IPS-20b (cell line): ENCODE results near the gene PSMB8.

Source experiments
- H3K27ac ChIP-seq: one replicate; pipeline ENCODE4 v1.5.1; 2013; ENCODE audit warnings: low read length
- H3K27me3 ChIP-seq: 2 replicates; pipeline ENCODE4 v1.6.1; 2013; ENCODE audit warnings: mild to moderate bottlenecking, low read length, inconsistent platforms; ENCODE audit not compliant: insufficient read depth
- H3K36me3 ChIP-seq: 2 replicates; pipeline ENCODE4 v1.6.1; 2013; ENCODE audit warnings: low read depth, mild to moderate bottlenecking, inconsistent platforms, low read length, moderate library complexity; ENCODE audit not compliant: insufficient read depth
- H3K4me1 ChIP-seq: 2 replicates; pipeline ENCODE4 v1.6.1; 2013; ENCODE audit warnings: mild to moderate bottlenecking, control low read depth, inconsistent platforms, low read length, moderate library complexity; ENCODE audit not compliant: insufficient read depth
- H3K4me3 ChIP-seq: 2 replicates; pipeline ENCODE4 v1.5.1; 2013; ENCODE audit warnings: mild to moderate bottlenecking, low read length, inconsistent platforms
- H3K9ac ChIP-seq: 2 replicates; pipeline ENCODE4 v1.6.1; 2013; ENCODE audit warnings: low read depth, mild to moderate bottlenecking, inconsistent platforms, low read length, moderate library complexity
- H3K9me3 ChIP-seq: 2 replicates; pipeline ENCODE4 v1.6.1; 2013; ENCODE audit warnings: mild to moderate bottlenecking, low read depth, low read length, inconsistent platforms; ENCODE audit not compliant: insufficient read depth

PSMB8 gene

GRCh38 chr6:32832535-32832934, 11.3 kb downstream of the PSMB8 start:
- Histone ChIP-seq H3K9me3 (no peaks in the 10 kb centered on the region), H3K4me3 (no peak overlapping the region), H3K27me3 (no peaks in the 10 kb centered on the region), H3K9ac (no peak overlapping the region), H3K4me1 (no peaks in the 10 kb centered on the region), H3K36me3 (peaks cover 23% of the 10 kb centered on the region), H3K27ac (no peak overlapping the region)

- Histone ChIP-seq H3K9ac (no peak overlapping the region), H3K36me3 (peaks cover 23% of the 10 kb centered on the region), H3K27ac (no peak overlapping the region), H3K9me3 (no peaks in the 10 kb centered on the region), H3K4me1 (no peaks in the 10 kb centered on the region), H3K4me3 (no peak overlapping the region), H3K27me3 (no peaks in the 10 kb centered on the region)
Measured at GRCh38 chr6:32830936-32831335, 12.9 kb downstream of the PSMB8 start.

GRCh38 chr6:32830017-32830416, 13.8 kb downstream of the PSMB8 start:
- Histone ChIP-seq H3K36me3 (peaks cover 23% of the 10 kb centered on the region), H3K9me3 (no peaks in the 10 kb centered on the region), H3K9ac (no peak overlapping the region), H3K4me3 (no peak overlapping the region), H3K4me1 (no peaks in the 10 kb centered on the region), H3K27ac (no peak overlapping the region), H3K27me3 (no peaks in the 10 kb centered on the region)

GRCh38 chr6:32829495-32829894, 14.4 kb downstream of the PSMB8 start:
- Histone ChIP-seq H3K4me3 (no peak overlapping the region), H3K27ac (no peak overlapping the region), H3K9me3 (no peaks in the 10 kb centered on the region), H3K27me3 (no peaks in the 10 kb centered on the region), H3K4me1 (no peaks in the 10 kb centered on the region), H3K36me3 (peaks cover 23% of the 10 kb centered on the region), H3K9ac (no peak overlapping the region)

- Histone ChIP-seq H3K27me3 (no peaks in the 10 kb centered on the region), H3K27ac (no peak overlapping the region), H3K4me3 (no peak overlapping the region), H3K4me1 (no peaks in the 10 kb centered on the region), H3K9ac (no peak overlapping the region), H3K9me3 (no peaks in the 10 kb centered on the region), H3K36me3 (peaks cover 23% of the 10 kb centered on the region)
Measured at GRCh38 chr6:32827025-32827424, 16.8 kb downstream of the PSMB8 start.

GRCh38 chr6:32825966-32826365, 17.9 kb downstream of the PSMB8 start:
- Histone ChIP-seq H3K9me3 (no peaks in the 10 kb centered on the region), H3K4me1 (no peaks in the 10 kb centered on the region), H3K36me3 (peaks cover 18% of the 10 kb centered on the region), H3K4me3 (no peak overlapping the region), H3K9ac (no peak overlapping the region), H3K27me3 (no peaks in the 10 kb centered on the region), H3K27ac (no peak overlapping the region)

GRCh38 chr6:32819729-32820128, 24.1 kb downstream of the PSMB8 start:
- Histone ChIP-seq H3K4me3 (no peak overlapping the region), H3K27ac (no peak overlapping the region), H3K36me3 (no peaks in the 10 kb centered on the region), H3K27me3 (no peaks in the 10 kb centered on the region), H3K9ac (no peak overlapping the region), H3K4me1 (no peaks in the 10 kb centered on the region), H3K9me3 (no peaks in the 10 kb centered on the region)

- no peak overlapping the region for H3K4me3 ChIP-seq
- H3K9me3 ChIP-seq: no peaks in the 10 kb centered on the region
- H3K27me3 ChIP-seq: no peaks in the 10 kb centered on the region
- no peaks in the 10 kb centered on the region for H3K36me3 ChIP-seq
- no peak overlapping the region for H3K9ac ChIP-seq
- no peaks in the 10 kb centered on the region for H3K4me1 ChIP-seq
- no peak overlapping the region for H3K27ac ChIP-seq
Measured at GRCh38 chr6:32818867-32819266, 25.0 kb downstream of the PSMB8 start.

- Histone ChIP-seq H3K9me3 (no peaks in the 10 kb centered on the region), H3K27me3 (no peaks in the 10 kb centered on the region; the same call in 1 of the 2 replicates), H3K9ac (no peak within 1 kb of the TSS), H3K36me3 (no peaks in the 10 kb centered on the region), H3K4me3 (no peak within 1 kb of the TSS), H3K27ac (no peak within 1 kb of the TSS), H3K4me1 (no peaks in the 10 kb centered on the region)
Measured at GRCh38 chr6:32816746-32817204, 27.1 kb downstream of the PSMB8 start, which contains the start of gene HLA-DOB. Gene HLA-DOB, minus strand, starts transcription at chr6:32817002. Its CDS starts 51 bp downstream, at chr6:32816951.

GRCh38 chr6:32815996-32816395, 27.9 kb downstream of the PSMB8 start:
- Histone ChIP-seq H3K27ac (no peak overlapping the region), H3K4me3 (no peak overlapping the region), H3K9ac (no peak overlapping the region), H3K4me1 (no peaks in the 10 kb centered on the region), H3K27me3 (no peaks in the 10 kb centered on the region; the same call in 1 of the 2 replicates), H3K36me3 (no peaks in the 10 kb centered on the region), H3K9me3 (no peaks in the 10 kb centered on the region)

GRCh38 chr6:32815115-32815514, 28.7 kb downstream of the PSMB8 start:
- H3K4me1 ChIP-seq: no peaks in the 10 kb centered on the region
- H3K9ac ChIP-seq: no peak overlapping the region
- H3K4me3 ChIP-seq: no peak overlapping the region
- no peaks in the 10 kb centered on the region for H3K36me3 ChIP-seq
- no peaks in the 10 kb centered on the region; the same call in 1 of the 2 replicates for H3K27me3 ChIP-seq
- no peak overlapping the region for H3K27ac ChIP-seq
- H3K9me3 ChIP-seq: no peaks in the 10 kb centered on the region

- no peaks in the 10 kb centered on the region for H3K9me3 ChIP-seq
- no peak overlapping the region for H3K9ac ChIP-seq
- H3K27ac ChIP-seq: no peak overlapping the region
- H3K4me3 ChIP-seq: no peak overlapping the region
- no peaks in the 10 kb centered on the region for H3K36me3 ChIP-seq
- no peaks in the 10 kb centered on the region; the same call in 1 of the 2 replicates for H3K27me3 ChIP-seq
- no peaks in the 10 kb centered on the region for H3K4me1 ChIP-seq
Measured at GRCh38 chr6:32814145-32814544, 29.7 kb downstream of the PSMB8 start.
